ENCODE measurements around the gene PLET1. TPM values are rescaled to one million over a fixed set of nuclear protein-coding genes. Genes with fewer than 3 reads are reported as not detected.
A peak's percentile ranks its signal among the peaks of the same experiment; 100 is the strongest.

PLET1 gene
- total and polyA plus RNA-seq, 7 experiments from 2014 or later: not detected

- intact Hi-C loops (cut with micrococcal nuclease): no loop called here
- ATAC-seq: no peak
- peaks cover 0 to 18% of the 10 kb centered on the region in 2 donors for H3K4me1 ChIP-seq (ENCODE audit: control insufficient read depth in 2 of 2, insufficient read depth in 2 of 2, low read length in 2 of 2)
- DNase-seq: no peak
- no peaks in the 10 kb centered on the region for H3K36me3 ChIP-seq (ENCODE audit: control insufficient read depth in 2 of 3, insufficient read depth in 3 of 3, low read length in 3 of 3)
- no peaks in the 10 kb centered on the region for H3K9me3 Mint-ChIP-seq
- H3K27me3 ChIP-seq (ENCODE audit: control insufficient read depth in 2 of 2, insufficient read depth in 2 of 2, low read length in 2 of 2): no peaks in the 10 kb centered on the region
- no peak overlapping the region for H3K27ac ChIP-seq (ENCODE audit: low read depth, low read length)
- H3K9me3 ChIP-seq (ENCODE audit: control insufficient read depth in 2 of 3, low read length in 3 of 3): no peaks in the 10 kb centered on the region
- no peak overlapping the region for H3K4me3 Mint-ChIP-seq
- CTCF ChIA-PET: no interaction called here
- POLR2A ChIA-PET: no interaction called here
- peaks cover 0 to 25% (median under 1%) of the 10 kb centered on the region in 5 donors for H3K36me3 Mint-ChIP-seq
- H3K27ac Mint-ChIP-seq: peak overlapping the region in 1 of 9 donors; percentile 41
- no peak overlapping the region for H3K4me3 ChIP-seq (ENCODE audit: low read length)
- H3K27me3 Mint-ChIP-seq: no peaks in the 10 kb centered on the region
- peaks cover 10 to 46% (median 30%) of the 10 kb centered on the region in 7 donors for H3K4me1 Mint-ChIP-seq
Observed at GRCh38 chr11:112302226-112302868, 41.7 kb upstream of the PLET1 start.

GRCh38 chr11:112300094-112300786 is 39.6 kb upstream of the PLET1 start:
- DNase-seq (no peak), ATAC-seq (no peak)
- Mint-ChIP-seq H3K4me3 (no peak overlapping the region), H3K27ac (peak overlapping the region in 1 of 9 donors; percentile 59), H3K9me3 (no peaks in the 10 kb centered on the region), H3K27me3 (no peaks in the 10 kb centered on the region), H3K4me1 (peaks cover 23 to 64% (median 50%) of the 10 kb centered on the region in 7 donors), H3K36me3 (peaks cover 0 to 24% (median 6%) of the 10 kb centered on the region in 5 donors)
- Histone ChIP-seq H3K27ac (ENCODE audit: low read depth, low read length) (no peak overlapping the region), H3K4me1 (ENCODE audit: control insufficient read depth in 2 of 2, insufficient read depth in 2 of 2, low read length in 2 of 2) (peaks cover 0 to 30% of the 10 kb centered on the region in 2 donors), H3K27me3 (ENCODE audit: control insufficient read depth in 2 of 2, insufficient read depth in 2 of 2, low read length in 2 of 2) (no peaks in the 10 kb centered on the region), H3K36me3 (ENCODE audit: control insufficient read depth in 2 of 3, insufficient read depth in 3 of 3, low read length in 3 of 3) (no peaks in the 10 kb centered on the region), H3K9me3 (ENCODE audit: control insufficient read depth in 2 of 3, low read length in 3 of 3) (no peaks in the 10 kb centered on the region), H3K4me3 (ENCODE audit: low read length) (no peak overlapping the region)
- CTCF ChIA-PET: no interaction called here
- POLR2A ChIA-PET: no interaction called here
- intact Hi-C loops (cut with micrococcal nuclease): no loop called here

- ATAC-seq (no peak), DNase-seq (no peak)
- intact Hi-C loops (cut with micrococcal nuclease): loop anchor here in 1 of 2 donors (10.0 kb wide), 2 partner anchors 1476 to 1864 kb away; partner anchors contain the start of genes CLDN25 and ZW10
- Mint-ChIP-seq H3K4me1 (peaks cover 23 to 75% (median 57%) of the 10 kb centered on the region in 7 donors), H3K27me3 (no peaks in the 10 kb centered on the region), H3K9me3 (no peaks in the 10 kb centered on the region), H3K4me3 (peak overlapping the region in 9 of 10 donors; percentile 17 to 85 (median 79)), H3K36me3 (peaks cover 0 to 32% (median 13%) of the 10 kb centered on the region in 5 donors), H3K27ac (peak overlapping the region in 7 of 9 donors; percentile 64 to 93 (median 84))
- no peaks in the 10 kb centered on the region for H3K27me3 ChIP-seq (ENCODE audit: control insufficient read depth in 2 of 2, insufficient read depth in 2 of 2, low read length in 2 of 2)
- peak overlapping the region; percentile 57 for H3K27ac ChIP-seq (ENCODE audit: low read depth, low read length)
- H3K36me3 ChIP-seq (ENCODE audit: control insufficient read depth in 2 of 3, insufficient read depth in 3 of 3, low read length in 3 of 3): no peaks in the 10 kb centered on the region
- ChIA-PET POLR2A (no interaction called here), CTCF (no interaction called here)
- peaks cover 0 to 30% of the 10 kb centered on the region in 2 donors for H3K4me1 ChIP-seq (ENCODE audit: control insufficient read depth in 2 of 2, insufficient read depth in 2 of 2, low read length in 2 of 2)
- no peak overlapping the region for H3K4me3 ChIP-seq (ENCODE audit: low read length)
- no peaks in the 10 kb centered on the region for H3K9me3 ChIP-seq (ENCODE audit: control insufficient read depth in 2 of 3, low read length in 3 of 3)
Observed at GRCh38 chr11:112298535-112298934, 37.9 kb upstream of the PLET1 start.

GRCh38 chr11:112297248-112297866 is 36.7 kb upstream of the PLET1 start:
- ATAC-seq: peak; percentile 73
- Histone ChIP-seq H3K4me1 (ENCODE audit: control insufficient read depth in 2 of 2, insufficient read depth in 2 of 2, low read length in 2 of 2) (peaks cover 0 to 30% of the 10 kb centered on the region in 2 donors), H3K27me3 (ENCODE audit: control insufficient read depth in 2 of 2, insufficient read depth in 2 of 2, low read length in 2 of 2) (no peaks in the 10 kb centered on the region), H3K4me3 (ENCODE audit: low read length) (peak overlapping the region; percentile 2), H3K36me3 (ENCODE audit: control insufficient read depth in 2 of 3, insufficient read depth in 3 of 3, low read length in 3 of 3) (no peaks in the 10 kb centered on the region), H3K27ac (ENCODE audit: low read depth, low read length) (peak overlapping the region; percentile 57), H3K9me3 (ENCODE audit: control insufficient read depth in 2 of 3, low read length in 3 of 3) (no peaks in the 10 kb centered on the region)
- H3K4me1 Mint-ChIP-seq: peaks cover 20 to 79% (median 59%) of the 10 kb centered on the region in 7 donors
- no peaks in the 10 kb centered on the region for H3K27me3 Mint-ChIP-seq
- peaks cover 0 to 7% (median 0%) of the 10 kb centered on the region in 11 donors for H3K9me3 Mint-ChIP-seq
- H3K4me3 Mint-ChIP-seq: peak overlapping the region; percentile 63 to 85 (median 80)
- H3K36me3 Mint-ChIP-seq: peaks cover 5 to 37% (median 25%) of the 10 kb centered on the region in 5 donors
- CTCF ChIA-PET: no interaction called here
- intact Hi-C loops (cut with micrococcal nuclease): loop anchor here in 1 of 2 donors (10.0 kb wide), 2 partner anchors 1477 to 1863 kb away; partner anchors contain the start of genes CLDN25 and ZW10
- POLR2A ChIA-PET: no interaction called here
- DNase-seq: peak in 7 of 9 donors; percentile 28 to 47 (median 41)
- peak overlapping the region; percentile 84 to 93 (median 88) for H3K27ac Mint-ChIP-seq

- ATAC-seq: no peak
- H3K9me3 ChIP-seq (ENCODE audit: control insufficient read depth in 2 of 3, low read length in 3 of 3): no peaks in the 10 kb centered on the region
- H3K27me3 ChIP-seq (ENCODE audit: control insufficient read depth in 2 of 2, insufficient read depth in 2 of 2, low read length in 2 of 2): no peaks in the 10 kb centered on the region
- peaks cover 0 to 13% (median 0%) of the 10 kb centered on the region in 11 donors for H3K9me3 Mint-ChIP-seq
- H3K36me3 Mint-ChIP-seq: peaks cover 7 to 43% (median 26%) of the 10 kb centered on the region in 5 donors
- ChIA-PET POLR2A (no interaction called here), CTCF (interaction anchor here (0.9 kb wide), 1 partner anchor 259 kb away, joined by 5 read pairs; no protein-coding TSS in a partner anchor)
- no peaks in the 10 kb centered on the region for H3K36me3 ChIP-seq (ENCODE audit: control insufficient read depth in 2 of 3, insufficient read depth in 3 of 3, low read length in 3 of 3)
- H3K27ac Mint-ChIP-seq: peak overlapping the region in 8 of 9 donors; percentile 81 to 93 (median 85)
- peaks cover 23 to 83% (median 63%) of the 10 kb centered on the region in 7 donors for H3K4me1 Mint-ChIP-seq
- intact Hi-C loops (cut with micrococcal nuclease): loop anchor here in 1 of 2 donors (10.0 kb wide), 2 partner anchors 1479 to 1861 kb away; partner anchors contain the start of genes CLDN25 and ZW10
- H3K4me1 ChIP-seq (ENCODE audit: control insufficient read depth in 2 of 2, insufficient read depth in 2 of 2, low read length in 2 of 2): peaks cover 0 to 30% of the 10 kb centered on the region in 2 donors
- no peak overlapping the region for H3K4me3 ChIP-seq (ENCODE audit: low read length)
- H3K4me3 Mint-ChIP-seq: peak overlapping the region in 4 of 10 donors; percentile 1 to 81 (median 52)
- no peak overlapping the region for H3K27ac ChIP-seq (ENCODE audit: low read depth, low read length)
- H3K27me3 Mint-ChIP-seq: peaks cover 0 to 7% (median 0%) of the 10 kb centered on the region in 5 donors
- DNase-seq: no peak
Observed at GRCh38 chr11:112296044-112296443, 35.4 kb upstream of the PLET1 start.

GRCh38 chr11:112294688-112295340 is 34.2 kb upstream of the PLET1 start:
- no peak overlapping the region for H3K27ac ChIP-seq (ENCODE audit: low read depth, low read length)
- H3K4me3 ChIP-seq (ENCODE audit: low read length): no peak overlapping the region
- H3K4me3 Mint-ChIP-seq: no peak overlapping the region
- H3K4me1 Mint-ChIP-seq: peaks cover 25 to 81% (median 71%) of the 10 kb centered on the region in 7 donors
- H3K36me3 ChIP-seq (ENCODE audit: control insufficient read depth in 2 of 3, insufficient read depth in 3 of 3, low read length in 3 of 3): no peaks in the 10 kb centered on the region
- H3K27ac Mint-ChIP-seq: peak overlapping the region in 5 of 9 donors; percentile 24 to 72 (median 38)
- intact Hi-C loops (cut with micrococcal nuclease): loop anchor here (5.0 to 10.0 kb wide), 3 partner anchors 947 to 1860 kb away; partner anchors contain the start of genes CLDN25 (in 1 of the 2) and ZW10 (in 1 of the 2)
- ChIA-PET CTCF (interaction anchor here (0.7 to 1.3 kb wide), 3 partner anchors 15 to 261 kb away, joined by 3 to 5 read pairs (median 4); no protein-coding TSS in a partner anchor), POLR2A (no interaction called here)
- peaks cover 0 to 13% (median 0%) of the 10 kb centered on the region in 11 donors for H3K9me3 Mint-ChIP-seq
- peaks cover 0 to 9% (median 0%) of the 10 kb centered on the region in 5 donors for H3K27me3 Mint-ChIP-seq
- no peaks in the 10 kb centered on the region for H3K27me3 ChIP-seq (ENCODE audit: control insufficient read depth in 2 of 2, insufficient read depth in 2 of 2, low read length in 2 of 2)
- peaks cover 7 to 44% (median 26%) of the 10 kb centered on the region in 5 donors for H3K36me3 Mint-ChIP-seq
- DNase-seq: no peak
- ATAC-seq: no peak
- no peaks in the 10 kb centered on the region for H3K9me3 ChIP-seq (ENCODE audit: control insufficient read depth in 2 of 3, low read length in 3 of 3)
- H3K4me1 ChIP-seq (ENCODE audit: control insufficient read depth in 2 of 2, insufficient read depth in 2 of 2, low read length in 2 of 2): peaks cover 0 to 30% of the 10 kb centered on the region in 2 donors

Data from naive thymus-derived CD4-positive, alpha-beta T cell (primary cell).